ENCODE measurements around the gene RAD51B.

The RAD51B gene

GRCh38 chr14:68632054-68632895 lies 812.7 kb downstream of the RAD51B start:
- no peak for DNase-seq

DNA sequence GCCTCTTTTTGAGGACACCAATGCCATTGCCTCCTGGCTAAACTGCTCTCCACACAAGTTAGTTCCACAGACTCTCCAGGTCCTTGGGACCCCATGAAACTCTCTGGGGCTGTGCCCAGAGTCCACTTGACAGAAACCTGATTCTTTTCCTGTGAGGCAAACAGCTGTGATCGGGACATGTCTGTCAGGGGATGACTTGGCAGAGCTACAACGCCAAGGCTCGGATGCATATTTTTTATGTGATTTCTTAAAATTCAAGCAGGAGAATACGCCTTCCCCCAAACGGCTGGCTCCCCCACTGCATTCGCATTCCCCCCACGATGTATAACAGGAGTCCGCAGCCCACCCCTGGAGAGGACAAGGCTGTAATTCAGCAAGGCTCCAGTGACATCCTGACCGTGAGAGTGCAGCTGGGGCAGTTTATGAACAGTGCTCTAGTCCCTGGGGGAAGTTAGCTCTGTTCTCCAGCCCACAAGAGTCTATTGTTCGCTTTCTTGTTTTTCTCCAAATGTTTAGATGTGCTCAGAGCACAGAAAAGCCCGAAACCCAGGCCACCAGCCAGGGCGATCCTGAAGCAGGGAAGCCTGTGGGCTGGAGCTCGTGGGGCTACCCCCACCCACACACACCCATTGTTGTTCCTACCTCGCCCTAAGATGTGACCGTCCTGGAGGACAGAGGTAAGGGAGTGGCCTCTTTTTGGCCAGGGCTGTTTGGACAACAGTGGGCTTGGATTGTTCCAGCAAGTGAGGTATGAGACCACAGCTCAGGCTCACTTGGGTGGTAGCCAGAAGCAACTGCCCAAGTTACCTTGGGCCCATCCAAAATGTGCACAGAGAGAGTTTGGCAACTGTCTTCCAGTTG lies 813.8 kb downstream of the RAD51B start:
- DNase-seq: no peak

GRCh38 chr14:68634332-68634731 lies 814.8 kb downstream of the RAD51B start:
- DNase-seq: no peak

GRCh38 chr14:68634874-68635595 lies 815.5 kb downstream of the RAD51B start:
- no peak for DNase-seq

- DNase-seq: no peak
Measured at GRCh38 chr14:68636597-68636996, 817.0 kb downstream of the RAD51B start.

GRCh38 chr14:68637106-68638021 lies 817.8 kb downstream of the RAD51B start:
- no peak for DNase-seq

- no peak for DNase-seq
Measured at GRCh38 chr14:68638141-68638999, 818.8 kb downstream of the RAD51B start.

DNA sequence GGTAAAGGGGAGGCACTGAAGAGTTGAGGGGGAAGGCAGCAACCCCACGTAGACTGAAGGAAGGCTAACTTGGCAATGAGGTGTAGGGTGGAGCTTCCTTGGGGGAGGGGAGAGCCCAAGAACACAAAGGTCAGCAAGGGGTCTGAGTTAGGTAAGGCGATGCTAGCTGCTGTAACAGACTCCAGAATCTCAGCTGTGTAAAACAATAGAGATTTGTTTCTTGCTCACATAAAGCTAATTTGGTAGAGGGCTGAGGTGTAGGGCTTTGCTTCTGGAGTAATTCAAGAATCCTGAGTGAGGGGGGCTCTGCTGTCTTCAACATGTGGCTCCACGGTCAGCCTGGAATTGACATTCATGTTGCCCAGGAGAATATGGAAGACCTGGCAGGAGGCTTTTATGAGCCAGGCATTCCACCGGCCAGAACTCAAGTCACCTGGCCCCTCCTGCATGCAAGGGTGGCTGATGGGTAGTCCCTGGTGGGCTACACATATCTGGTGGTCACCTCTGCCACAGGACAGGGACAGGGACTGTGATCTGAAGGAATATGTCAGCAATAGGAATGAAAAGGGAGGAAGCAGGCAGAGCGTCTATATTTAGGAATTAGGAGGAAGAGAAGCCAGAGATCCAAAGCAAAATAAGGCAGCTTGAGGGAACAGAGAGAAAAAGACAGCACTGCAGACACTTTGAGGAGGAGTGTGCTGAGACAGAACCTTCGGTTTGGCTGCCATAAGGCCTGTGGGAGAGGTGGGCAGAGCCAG lies 819.6 kb downstream of the RAD51B start:
- DNase-seq: no peak

DNA sequence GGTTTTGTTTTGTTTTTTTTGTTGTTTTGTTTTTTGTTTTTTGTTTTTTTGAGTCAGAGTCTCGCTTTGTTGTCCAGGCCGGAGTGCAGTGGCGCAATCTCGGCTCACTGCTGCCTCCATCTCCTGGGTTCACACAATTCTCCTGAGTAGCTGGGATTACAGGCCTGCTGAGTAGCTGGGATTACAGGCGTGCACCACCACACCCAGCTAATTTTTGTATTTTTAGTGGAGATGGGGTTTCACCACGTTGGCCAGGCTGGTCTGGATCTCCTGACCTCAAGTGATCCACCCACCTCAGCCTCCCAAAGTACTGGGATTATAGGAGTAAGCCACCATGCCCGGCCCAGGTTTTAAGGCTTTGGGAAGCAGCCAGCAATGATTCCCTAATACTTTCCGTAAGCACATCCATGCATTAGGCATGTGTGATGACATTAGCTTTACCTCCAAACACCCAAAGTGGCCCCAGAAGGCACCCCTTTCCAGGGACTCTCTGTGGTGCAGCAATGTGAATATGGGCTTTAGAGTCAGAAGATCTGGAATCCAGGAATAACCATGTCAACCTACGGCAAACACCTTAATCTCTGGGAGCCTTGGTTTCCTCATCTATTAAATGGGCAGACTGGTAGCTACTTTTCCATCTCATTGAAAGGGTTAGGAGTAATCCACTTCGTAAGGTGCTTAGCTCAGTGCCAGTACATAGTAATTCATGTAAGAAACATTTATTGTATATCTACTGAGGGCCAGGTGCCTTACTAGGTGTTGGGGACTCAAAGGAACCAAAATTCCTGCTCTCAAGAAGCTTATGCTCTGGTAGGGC lies 820.4 kb downstream of the RAD51B start:
- DNase-seq: no peak

GRCh38 chr14:68643673-68644072 lies 824.1 kb downstream of the RAD51B start:
- no peak for DNase-seq

GRCh38 chr14:68644101-68644500 lies 824.5 kb downstream of the RAD51B start:
- DNase-seq: no peak

GRCh38 chr14:68645371-68645770 lies 825.8 kb downstream of the RAD51B start:
- no peak for DNase-seq

- DNase-seq: no peak
Measured at GRCh38 chr14:68649476-68650189, 830.1 kb downstream of the RAD51B start.

DNA sequence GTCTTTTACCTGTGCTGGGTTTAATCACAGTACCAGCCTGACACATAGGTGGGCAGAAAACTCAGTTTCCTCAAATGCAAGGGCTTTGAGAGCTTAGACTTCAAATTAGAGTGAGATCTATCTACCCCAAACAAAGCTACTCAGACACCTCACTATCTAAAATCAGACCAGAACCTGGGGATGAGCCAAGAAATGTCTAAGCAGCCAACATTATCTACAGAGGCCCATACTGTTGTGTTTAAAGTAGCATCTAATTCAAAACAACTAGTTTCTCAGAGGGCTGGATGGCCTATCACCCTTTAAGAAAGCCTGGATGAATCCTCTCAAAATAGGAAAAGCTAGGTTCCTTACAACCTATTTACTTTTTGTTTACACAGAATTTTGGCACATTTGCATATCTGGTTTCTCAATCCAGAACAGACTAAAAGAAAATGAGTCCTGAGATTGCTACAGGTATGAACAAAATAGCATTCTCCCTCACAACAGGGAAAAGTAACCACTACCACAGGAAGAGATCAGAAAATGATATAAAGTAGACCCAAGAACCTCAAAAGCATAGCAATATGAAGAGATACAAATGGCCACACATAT lies 830.9 kb downstream of the RAD51B start:
- no peak for DNase-seq

GRCh38 chr14:68651075-68651474 lies 831.5 kb downstream of the RAD51B start:
- DNase-seq: no peak

- DNase-seq: no peak
Measured at GRCh38 chr14:68651652-68652432, 832.3 kb downstream of the RAD51B start.

- DNase-seq: no peak
Measured at GRCh38 chr14:68652433-68652690, 832.8 kb downstream of the RAD51B start.

DNA sequence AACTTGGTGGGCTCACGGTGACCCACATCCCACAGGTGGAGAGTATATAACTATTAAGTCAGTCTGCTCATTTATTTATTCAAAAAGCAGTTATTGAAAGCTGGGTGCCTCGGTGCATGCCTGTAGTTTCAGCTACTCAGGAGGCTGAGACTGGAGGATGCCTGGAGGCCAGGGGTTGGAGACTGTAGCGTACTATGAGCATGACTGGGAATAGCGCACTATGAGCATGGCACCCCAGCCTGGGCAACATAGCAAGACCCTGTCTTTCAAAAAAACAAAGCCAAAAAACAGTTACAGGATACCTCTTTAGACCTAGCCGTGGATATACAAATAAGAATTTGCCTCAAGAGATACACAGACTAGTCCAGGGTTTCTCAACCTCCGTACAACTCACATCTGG lies 833.5 kb downstream of the RAD51B start:
- DNase-seq: no peak

Measured in CD4-positive, alpha-beta T cell treated with Interleukin-21 for 1 hour (primary cell).